Measurements from ENCODE around the gene CD48.
"Not testable (repeated sequence)": the region's sequence is repeated elsewhere in the genome, so short reads cannot be mapped to it uniquely, and the experiment has no call there.

The CD48 gene

GRCh38 chr1:160741612-160742348 is 30.2 kb upstream of the CD48 start:
- no peak for DNase-seq

DNA sequence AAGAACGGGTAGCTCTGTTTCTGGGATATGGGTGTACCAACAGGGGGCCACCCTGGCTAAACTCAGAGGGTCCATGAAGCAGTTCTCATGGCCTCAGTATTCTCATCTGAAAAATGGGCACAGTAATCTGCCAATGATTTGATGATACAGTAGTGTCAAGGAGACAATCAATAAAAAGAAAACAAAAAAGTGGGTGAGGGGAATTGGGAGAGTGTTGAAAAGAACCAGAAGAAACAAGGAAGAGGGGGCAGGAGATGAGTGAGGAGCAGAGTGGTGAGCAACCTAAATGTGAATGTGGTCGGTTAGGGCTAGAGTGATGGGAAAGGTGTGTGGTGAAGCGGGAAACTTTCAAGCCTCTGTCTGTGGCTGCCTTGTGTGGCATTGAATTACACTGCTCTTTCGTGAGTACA is 29.5 kb upstream of the CD48 start:
- DNase-seq: no peak

GRCh38 chr1:160740133-160740688 is 28.6 kb upstream of the CD48 start:
- DNase-seq: no peak

- no peak for DNase-seq
Measured at GRCh38 chr1:160739098-160739511, 27.5 kb upstream of the CD48 start, which contains the start of gene SLAMF7. Gene SLAMF7 (plus strand): TSS chr1:160739247. CDS start chr1:160739302, 55 bp downstream.

GRCh38 chr1:160738271-160738670 is 26.6 kb upstream of the CD48 start:
- no peak for DNase-seq

DNA sequence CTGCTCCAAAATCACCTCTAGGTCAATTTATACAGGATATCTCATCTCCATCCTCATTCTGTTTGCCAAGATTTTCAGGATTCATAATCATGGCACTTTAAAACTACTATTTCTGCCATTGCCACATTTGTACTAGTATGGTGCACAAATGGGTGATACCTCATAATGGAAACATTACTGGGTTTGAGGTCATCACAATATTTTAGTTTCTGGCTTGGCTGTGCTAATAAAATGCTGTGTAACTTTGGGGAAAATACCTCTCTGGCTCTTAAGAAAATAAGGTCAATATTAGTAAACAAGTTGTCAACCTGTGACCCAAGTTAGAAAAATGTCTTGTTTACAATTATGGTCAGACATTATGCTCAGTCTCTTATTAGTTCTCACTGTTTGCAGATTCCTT is 22.7 kb upstream of the CD48 start:
- no peak for DNase-seq

DNA sequence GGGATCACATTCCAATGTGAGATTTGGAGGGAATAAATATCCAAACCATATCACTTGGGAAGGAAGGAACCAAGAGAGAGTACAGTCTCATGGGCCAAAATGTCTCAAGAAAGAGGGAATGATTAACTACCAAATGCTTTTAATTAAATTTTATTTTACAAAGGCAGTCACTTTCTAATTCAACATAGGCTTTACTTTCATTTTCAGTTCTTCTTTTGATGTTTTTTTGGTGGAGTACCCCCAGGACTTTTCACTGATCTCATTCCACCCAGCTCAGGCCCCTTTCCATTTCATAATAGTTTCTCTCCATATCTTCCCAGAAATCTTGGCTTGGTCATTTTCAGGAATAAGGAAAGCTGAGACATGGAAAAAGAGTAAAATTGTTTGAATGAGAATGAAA is 22.3 kb upstream of the CD48 start:
- no peak for DNase-seq

DNA sequence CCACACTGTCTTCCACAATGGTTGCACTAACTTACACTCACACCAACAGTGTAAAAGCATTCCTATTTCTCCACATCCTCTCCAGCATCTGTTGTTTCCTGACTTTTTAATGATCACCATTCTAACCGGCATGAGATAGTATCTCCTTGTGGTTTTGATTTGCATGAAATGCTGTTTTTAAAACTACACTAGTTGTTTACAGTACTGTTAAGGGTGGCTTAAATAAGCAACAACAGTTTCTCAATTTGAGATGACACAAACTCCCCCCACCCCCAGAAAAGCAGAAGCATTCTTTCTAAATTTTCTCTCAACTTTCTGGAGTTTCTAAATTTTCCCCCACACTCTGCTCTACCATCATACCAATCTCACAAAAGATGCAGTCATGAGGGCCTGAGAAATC is 20.4 kb upstream of the CD48 start:
- DNase-seq: no peak

DNA sequence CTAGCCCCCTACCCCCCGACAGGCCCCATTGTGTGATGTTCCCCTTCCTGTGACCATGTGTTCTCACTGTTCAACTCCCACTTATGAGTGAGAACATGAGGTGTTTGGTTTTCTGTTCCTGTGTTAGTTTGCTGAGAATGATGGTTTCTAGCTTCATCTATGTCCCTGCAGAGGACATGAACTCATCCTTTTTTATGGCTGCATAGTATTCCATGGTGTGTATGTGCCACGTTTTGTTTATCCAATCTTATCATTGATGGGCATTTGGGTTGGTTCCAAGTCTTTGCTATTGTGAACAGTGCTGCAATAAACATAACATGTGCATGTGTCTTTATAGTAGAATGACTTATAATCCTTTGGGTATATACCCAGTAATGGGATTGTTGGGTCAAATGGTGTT is 19.9 kb upstream of the CD48 start:
- DNase-seq: not testable (repeated sequence)

GRCh38 chr1:160727316-160727640 is 15.7 kb upstream of the CD48 start:
- DNase-seq: no peak

DNA sequence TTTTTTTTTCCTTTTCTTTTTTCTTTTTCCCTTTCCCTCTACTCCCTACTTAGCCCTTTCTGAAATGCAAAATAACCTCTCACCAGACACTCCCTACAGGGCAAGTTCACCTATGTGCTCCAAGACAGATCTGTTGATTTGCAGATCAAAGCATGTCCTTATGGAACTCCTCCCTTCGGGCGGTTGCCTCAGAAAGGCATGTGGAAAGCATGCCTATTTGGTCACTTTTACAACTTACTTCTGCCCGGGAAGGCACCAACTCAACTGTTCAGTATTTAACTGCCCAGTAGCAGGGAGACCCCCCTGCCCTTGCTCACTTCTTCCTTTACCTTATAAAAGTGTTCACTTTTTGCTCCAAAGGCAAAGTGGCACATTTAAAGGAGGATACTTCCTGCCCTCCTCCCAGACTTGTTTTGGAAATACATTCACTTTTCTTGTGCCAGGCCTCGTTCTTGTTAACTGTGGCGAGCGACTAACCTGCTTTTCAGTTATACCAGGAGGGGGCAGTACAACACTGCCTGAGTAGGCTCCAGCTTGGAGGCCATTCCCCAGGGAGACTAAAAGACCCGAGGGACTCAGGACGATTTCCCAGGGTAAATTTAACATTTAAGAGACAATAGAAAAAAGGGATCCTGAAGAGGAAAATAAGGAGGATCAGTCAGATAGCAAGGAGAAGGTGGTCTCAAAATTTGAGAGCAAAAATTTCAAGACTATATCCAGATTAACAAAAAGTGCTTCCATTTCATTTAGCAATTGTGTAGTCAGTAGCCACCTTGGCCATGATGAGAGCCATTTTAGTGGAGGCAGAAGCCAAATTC is 15.1 kb upstream of the CD48 start:
- DNase-seq: peak; percentile 42

GRCh38 chr1:160726114-160726497 is 14.5 kb upstream of the CD48 start:
- no peak for DNase-seq

DNA sequence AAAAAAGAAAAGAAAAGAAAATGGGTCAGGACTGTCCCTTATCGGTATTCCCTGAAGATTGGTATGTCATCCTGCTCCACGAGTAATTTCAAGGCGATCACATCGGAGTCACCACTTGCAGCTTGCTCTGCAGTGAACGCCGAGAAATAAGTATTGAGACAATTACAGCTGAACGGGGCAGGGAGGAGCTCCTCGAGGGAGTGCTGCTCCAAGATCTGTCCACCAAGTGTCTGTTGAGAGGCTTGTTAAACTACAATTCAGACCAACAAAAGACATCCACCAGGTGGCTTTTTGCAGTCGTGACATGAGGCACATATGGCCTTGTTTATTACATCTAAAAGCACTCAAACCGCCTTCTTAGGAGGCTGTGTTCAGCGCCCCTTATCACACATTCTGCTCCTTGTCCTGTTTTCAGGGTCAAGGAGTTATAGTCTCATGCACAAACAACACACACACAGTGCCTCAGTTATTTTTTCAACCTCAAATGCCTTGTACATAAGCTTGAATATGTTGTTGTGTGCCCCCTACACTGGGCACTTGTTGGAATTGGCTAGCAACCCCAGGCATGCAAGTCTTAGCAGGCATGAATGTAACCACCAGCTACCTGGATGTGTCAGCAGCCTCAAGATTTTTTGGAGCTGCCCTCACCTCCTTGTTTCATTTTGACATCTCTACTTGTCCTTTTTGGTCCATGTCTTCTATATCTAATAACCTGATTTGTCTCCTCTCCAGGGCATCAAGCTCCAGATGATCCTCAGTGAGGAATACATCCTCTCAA is 13.0 kb upstream of the CD48 start:
- no peak for DNase-seq

DNA sequence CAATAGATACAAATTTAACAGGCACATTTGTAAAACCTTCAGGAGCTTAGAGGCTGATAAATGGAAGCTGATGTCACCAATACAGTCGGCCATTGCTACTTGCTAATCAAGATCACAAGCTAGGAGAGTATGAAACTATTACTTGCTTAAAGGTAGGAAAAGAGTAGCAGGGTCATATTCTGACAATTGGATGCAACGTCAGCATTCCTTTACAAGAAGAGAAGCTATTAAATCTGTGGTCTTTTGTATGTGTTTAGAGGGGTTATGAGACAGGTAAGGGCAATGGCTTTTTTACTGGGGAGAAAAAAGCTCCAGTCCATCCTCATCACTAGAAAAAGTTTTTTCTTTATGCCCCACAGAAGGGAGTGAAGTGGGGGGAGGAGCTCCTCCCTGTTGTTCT is 11.7 kb upstream of the CD48 start:
- DNase-seq: no peak

DNA sequence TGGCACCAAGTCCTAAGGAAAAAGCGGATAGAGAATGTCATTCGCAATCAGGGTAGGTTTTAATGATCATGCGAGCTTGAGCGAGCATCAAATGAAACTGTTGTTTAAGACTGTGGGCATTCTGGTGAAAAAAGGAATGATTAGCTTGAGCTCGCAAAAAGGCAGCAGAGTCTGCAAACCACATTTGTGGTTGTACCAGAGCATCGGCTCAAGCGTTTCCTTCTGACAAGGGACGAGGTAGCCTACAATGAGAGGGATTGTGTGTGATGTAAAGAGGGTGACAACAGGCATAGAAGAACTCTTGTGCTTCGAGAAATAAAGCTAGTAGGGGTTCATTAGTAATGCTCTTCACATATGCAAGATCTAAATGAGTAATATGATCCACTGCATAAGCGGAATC is 11.1 kb upstream of the CD48 start:
- DNase-seq: no peak

- DNase-seq: no peak
Measured at GRCh38 chr1:160721473-160721872, 9.9 kb upstream of the CD48 start.

- DNase-seq: peak; percentile 12
Measured at GRCh38 chr1:160720356-160721085, 8.9 kb upstream of the CD48 start.

DNA sequence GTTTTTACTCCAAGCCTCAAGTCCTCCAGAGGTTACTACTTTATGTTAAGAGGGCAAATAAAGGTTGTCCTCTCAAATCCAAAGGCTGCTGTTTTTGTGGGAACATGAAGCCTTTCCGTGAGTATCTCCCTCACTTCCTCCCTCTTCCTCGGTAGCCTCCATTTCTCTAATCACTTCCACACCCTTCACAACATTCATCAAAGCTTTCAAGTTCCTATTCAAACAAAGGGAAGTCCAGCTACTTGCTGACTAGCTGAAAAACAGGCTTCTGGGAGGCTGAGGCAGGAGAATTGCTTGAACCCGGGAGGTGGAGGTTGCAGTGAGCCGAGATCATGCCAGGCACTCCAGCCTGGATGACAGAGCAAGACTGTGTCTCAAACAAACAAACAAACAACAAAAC is 6.6 kb upstream of the CD48 start:
- no peak for DNase-seq

GRCh38 chr1:160717306-160717705 is 5.7 kb upstream of the CD48 start:
- DNase-seq: no peak

DNA sequence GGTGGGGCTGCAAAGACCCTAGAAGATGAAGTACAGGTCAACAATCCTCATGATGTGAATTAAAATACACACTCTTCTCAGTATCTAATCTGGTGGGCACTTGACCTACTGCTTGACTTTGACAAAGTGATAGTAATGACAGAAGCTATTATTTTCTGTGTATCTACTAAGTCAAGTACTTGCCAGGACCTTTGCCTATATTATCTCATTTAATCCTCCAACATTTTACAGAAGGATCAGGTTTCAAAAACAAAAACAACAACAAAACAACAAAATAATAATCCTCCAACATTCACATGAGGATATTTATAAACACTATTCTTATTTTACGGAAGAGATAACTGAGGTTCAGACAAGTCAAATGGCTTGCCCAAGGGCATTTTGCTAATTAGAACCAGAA is 4.4 kb upstream of the CD48 start:
- no peak for DNase-seq

GRCh38 chr1:160714034-160714648 is 2.5 kb upstream of the CD48 start:
- not testable (repeated sequence) for DNase-seq

- no peak for DNase-seq
Measured at GRCh38 chr1:160713161-160713560, 1.5 kb upstream of the CD48 start.
